H1 (cell line): ENCODE data around the gene AP5Z1.

Experiments
- GTF2F1 ChIP-seq: IDR thresholded peaks from 2 replicates; pipeline ENCODE4 v1.6.1; 2012; ENCODE audit warnings: low read depth, low read length, improper control_type of control experiment, borderline replicate concordance
- KDM1A ChIP-seq: fragments of 200-600, 300-600 bp; sonication (generic); IDR thresholded peaks from 2 replicates; pipeline ENCODE4 v1.7.1; 2016; ENCODE audit warnings: mild to moderate bottlenecking, low read length, borderline replicate concordance
- NANOG ChIP-seq: IDR thresholded peaks from 2 replicates; pipeline ENCODE4 v1.6.1; 2011; ENCODE audit warnings: low read length, low read depth, mild to moderate bottlenecking, inconsistent platforms; ENCODE audit not compliant: insufficient read depth, poor library complexity, severe bottlenecking
- POLR2A ChIP-seq, 2 experiments: IDR thresholded peaks; 1 replicate in 1 of 2; 2 replicates in 1 of 2; pipeline ENCODE4 v1.6.1; 2011; ENCODE audit warnings: low read depth in 2 of 2, low read length in 2 of 2, mild to moderate bottlenecking in 2 of 2; ENCODE audit errors: control extremely low read depth in 1 of 2
- ZNF274 ChIP-seq: IDR thresholded peaks from 2 replicates; pipeline ENCODE4 v1.7.0; 2012; ENCODE audit warnings: low read length, borderline replicate concordance; ENCODE audit errors: extremely low read depth
- TF ChIP-seq, protein P1 (sequence below), 3 experiments: IDR thresholded peaks; 1 replicate in 2 of 3; 2 replicates in 1 of 3; pipeline versions ENCODE4 v1.5.1 to v1.6.1; 2011; ENCODE audit warnings: low read length in 3 of 3, mild to moderate bottlenecking in 3 of 3, inconsistent platforms in 2 of 3, low read depth in 1 of 3, moderate library complexity in 1 of 3; ENCODE audit not compliant: insufficient read depth in 1 of 3; ENCODE audit errors: control extremely low read depth in 1 of 3
- TF ChIP-seq, protein P2 (sequence below): IDR thresholded peaks from 2 replicates; pipeline ENCODE4 v1.6.1; 2011; ENCODE audit warnings: low read depth, mild to moderate bottlenecking, low read length; ENCODE audit not compliant: insufficient read depth

DNA sequence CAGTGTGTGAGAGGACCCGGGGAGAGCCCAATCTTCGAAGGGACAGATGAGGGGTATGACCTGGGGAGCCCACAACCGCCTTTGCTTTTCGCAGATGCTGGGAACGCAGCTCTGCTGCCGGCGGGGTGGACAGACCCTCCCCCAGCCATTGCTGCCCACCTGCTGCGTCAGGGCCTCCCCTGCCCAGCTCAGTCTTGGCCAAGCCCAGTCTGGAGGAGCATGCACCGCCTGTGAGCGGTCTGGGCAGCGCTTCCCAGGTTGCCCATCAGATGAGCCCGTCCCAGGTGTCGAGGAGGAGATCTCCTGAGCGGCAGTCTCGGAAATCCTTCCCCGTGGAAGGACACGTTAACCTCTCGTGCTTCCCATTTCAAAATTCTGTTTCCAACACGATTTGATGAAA is 17.3 kb upstream of the AP5Z1 start:
- TF ChIP-seq GTF2F1 (no peak), POLR2A (IDR thresholded peaks at IDR 0.05; ENCODE audit: control extremely low read depth in 1 of 2, low read depth in 2 of 2, low read length in 2 of 2) (no peak), KDM1A (no peak), ZNF274 (no peak), NANOG (no peak)
- TF ChIP-seq, protein P1, sequence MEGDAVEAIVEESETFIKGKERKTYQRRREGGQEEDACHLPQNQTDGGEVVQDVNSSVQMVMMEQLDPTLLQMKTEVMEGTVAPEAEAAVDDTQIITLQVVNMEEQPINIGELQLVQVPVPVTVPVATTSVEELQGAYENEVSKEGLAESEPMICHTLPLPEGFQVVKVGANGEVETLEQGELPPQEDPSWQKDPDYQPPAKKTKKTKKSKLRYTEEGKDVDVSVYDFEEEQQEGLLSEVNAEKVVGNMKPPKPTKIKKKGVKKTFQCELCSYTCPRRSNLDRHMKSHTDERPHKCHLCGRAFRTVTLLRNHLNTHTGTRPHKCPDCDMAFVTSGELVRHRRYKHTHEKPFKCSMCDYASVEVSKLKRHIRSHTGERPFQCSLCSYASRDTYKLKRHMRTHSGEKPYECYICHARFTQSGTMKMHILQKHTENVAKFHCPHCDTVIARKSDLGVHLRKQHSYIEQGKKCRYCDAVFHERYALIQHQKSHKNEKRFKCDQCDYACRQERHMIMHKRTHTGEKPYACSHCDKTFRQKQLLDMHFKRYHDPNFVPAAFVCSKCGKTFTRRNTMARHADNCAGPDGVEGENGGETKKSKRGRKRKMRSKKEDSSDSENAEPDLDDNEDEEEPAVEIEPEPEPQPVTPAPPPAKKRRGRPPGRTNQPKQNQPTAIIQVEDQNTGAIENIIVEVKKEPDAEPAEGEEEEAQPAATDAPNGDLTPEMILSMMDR (IDR thresholded peaks at IDR 0.05; ENCODE audit: control extremely low read depth in 1 of 3, insufficient read depth in 1 of 3, low read depth in 1 of 3, low read length in 3 of 3): no peak
- TF ChIP-seq, protein P2, sequence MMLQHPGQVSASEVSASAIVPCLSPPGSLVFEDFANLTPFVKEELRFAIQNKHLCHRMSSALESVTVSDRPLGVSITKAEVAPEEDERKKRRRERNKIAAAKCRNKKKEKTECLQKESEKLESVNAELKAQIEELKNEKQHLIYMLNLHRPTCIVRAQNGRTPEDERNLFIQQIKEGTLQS: no peak
